ENCODE measurements around the gene RIPOR3.

GRCh38 chr20:50691573-50692551, 520 bp upstream of the RIPOR3 start:
- no peak for TF ChIP-seq POLR2A (IDR thresholded peaks at IDR 0.05; ENCODE audit: low read length)
- no peak for TF ChIP-seq GATA1 (IDR thresholded peaks at IDR 0.05; ENCODE audit: low read depth, low read length)
